Right lung (tissue), 5 donors: ENCODE measurements around the gene CFAP43. TPM values are rescaled to one million over a fixed set of nuclear protein-coding genes. Genes with fewer than 3 reads are reported as not detected.

ENCODE experiments used
- DNase-seq, 2 donors: peaks; one replicate each; pipeline ENCODE4 v3.0.0-alpha.2; 2013
- polyA plus RNA-seq, 5 donors: library from polyadenylated mRNA; unstranded; fragments of 120-200 nt; gene quantifications; one replicate each; pipeline versions ENCODE4 v1.2.1 to v1.2.3, GENCODE V29; 2013; ENCODE audit warnings: inconsistent platforms in 1 of 5, low replicate concordance in 1 of 5; ENCODE audit not compliant: insufficient read length in 5 of 5, insufficient read depth in 1 of 5

The CFAP43 gene
- polyA plus RNA-seq, 5 donors: 10.1 to 25.6 (median 16.5) TPM

DNA sequence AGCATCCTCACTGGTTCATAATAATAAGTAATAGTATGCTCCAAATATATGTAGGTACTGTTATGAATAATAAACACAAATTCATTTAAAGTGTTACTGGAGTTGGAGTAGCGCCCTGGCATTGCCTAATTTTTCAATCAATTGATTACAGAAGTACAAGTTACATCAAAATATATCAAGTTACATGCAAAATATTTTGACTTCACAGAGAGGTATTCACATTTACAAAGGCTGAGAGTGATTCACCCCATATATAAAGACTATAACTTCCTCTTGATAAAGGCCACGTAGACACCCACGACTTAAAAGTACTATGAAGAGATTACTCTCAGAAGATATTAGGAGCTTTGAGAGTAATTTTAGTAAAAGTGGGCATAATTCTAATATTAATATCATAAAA, 132.9 kb downstream of the CFAP43 start:
- no peak for DNase-seq

DNA sequence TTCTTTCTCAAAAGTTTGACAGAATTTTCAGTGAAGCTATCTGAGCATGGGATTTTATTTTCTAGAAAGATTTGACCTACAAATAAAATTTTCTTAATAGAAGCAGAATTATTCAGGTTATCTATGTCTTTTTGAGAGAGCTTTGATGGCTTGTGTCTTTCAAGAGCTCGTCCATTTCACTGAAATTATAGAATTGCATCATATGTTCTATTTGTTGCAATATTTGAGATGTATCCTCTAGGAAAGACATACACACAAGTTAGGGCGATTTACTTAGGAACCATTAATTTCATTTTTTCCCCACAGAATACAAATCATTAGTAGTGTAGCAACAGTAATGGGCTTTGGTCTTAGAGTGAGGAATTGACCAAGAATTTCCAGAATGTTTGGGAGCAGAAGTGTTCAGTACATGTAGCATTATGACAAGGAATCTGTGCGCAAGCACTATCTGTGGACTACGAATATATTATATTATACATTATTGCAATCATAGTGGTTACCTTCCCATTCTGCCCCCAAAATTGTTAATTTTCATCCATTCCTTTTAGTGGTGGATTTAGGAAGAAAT, 133.7 kb downstream of the CFAP43 start:
- DNase-seq: no peak

DNA sequence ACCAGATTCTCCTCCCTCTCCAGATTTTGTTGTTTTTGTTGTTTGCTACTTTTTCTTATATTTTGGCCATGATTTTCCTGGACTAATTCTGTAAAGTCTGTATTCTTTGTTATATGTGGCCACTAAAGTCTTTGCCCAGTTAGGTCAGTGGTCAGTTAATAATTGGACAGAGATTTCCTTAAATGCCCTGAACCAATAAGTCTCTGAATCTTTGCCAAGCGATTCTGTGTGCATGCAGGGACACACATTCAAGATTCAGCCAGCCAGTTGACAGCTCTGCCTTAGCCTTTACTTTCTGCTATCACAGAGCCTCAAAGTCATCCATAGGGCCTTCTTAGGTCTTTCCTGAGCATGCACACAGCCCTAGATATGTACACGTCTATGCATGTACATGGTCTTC, 135.5 kb downstream of the CFAP43 start:
- DNase-seq: no peak

DNA sequence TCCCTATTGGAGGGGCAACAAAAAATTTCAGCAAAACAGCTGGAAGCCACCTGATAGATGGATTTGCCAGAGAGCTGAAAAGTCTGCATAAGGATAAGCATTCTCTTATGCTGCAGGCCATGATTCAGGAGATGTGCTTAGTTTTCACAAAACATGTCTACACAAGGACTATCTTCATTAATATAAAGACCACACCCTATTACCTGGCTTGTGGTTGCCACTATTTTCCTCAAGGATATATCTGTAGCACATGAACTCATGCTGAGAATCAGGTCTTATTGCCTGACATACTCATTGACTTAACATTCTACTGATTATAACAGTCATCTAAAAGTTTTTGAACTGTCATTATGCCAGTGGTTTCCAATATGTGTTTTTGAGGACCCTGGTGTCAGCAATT, 139.4 kb downstream of the CFAP43 start:
- DNase-seq: no peak

DNA sequence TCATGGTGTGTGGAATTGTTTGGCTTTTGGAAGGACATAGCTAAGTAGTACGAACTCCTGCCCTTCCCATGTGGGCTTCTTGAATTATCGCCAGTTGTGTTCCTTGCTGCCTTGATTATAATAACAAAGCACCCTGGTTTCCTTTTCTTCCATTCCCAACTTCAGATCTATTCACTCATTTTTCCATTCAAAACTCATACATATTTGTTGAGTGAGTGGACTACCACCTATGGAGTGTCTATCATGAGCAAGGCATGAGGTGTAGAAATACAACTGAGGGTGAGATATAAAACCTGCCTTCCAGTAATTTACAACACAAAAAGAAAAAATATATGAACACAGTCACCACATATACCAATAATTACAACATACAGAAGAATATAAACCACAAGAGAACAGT, 141.6 kb downstream of the CFAP43 start:
- no peak for DNase-seq

DNA sequence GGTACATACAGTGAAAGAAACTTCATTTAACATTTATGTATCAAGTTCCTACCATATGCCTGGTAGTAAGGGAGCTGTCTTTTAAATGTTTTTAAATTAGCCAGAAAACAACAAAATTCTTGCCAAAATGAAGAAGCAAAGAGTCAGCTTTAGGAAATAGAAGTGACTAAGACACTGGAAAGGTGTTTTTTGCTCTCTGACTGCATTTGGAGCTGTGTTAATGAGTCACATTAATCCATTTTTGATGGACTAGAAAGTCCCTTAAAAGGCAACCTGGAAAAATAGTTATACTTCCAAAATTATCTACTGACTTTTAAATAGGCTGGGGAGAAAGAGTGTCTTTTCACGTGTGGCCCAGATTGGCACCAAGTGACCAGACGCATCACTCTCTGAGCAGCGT, 142.5 kb downstream of the CFAP43 start:
- no peak for DNase-seq

DNA sequence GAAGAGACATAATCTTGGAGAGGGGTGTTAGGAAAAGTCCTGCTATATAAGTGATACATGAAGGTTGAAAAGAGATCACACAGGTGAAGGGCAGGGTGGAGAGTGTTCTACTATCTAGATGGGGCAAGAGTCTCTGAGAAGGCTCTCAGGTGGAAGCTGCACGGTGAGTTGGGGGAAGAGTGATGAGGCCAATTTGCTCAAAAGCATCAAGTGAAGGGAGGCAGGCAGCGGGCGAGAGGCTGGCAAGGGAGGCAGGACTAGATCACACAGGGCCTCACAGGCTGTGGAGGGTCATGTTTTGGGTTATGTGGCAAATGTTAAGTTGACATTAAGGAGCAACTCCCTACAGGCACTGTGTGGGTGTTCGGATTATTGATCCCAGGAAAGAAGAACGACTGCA, 143.9 kb downstream of the CFAP43 start:
- no peak for DNase-seq

DNA sequence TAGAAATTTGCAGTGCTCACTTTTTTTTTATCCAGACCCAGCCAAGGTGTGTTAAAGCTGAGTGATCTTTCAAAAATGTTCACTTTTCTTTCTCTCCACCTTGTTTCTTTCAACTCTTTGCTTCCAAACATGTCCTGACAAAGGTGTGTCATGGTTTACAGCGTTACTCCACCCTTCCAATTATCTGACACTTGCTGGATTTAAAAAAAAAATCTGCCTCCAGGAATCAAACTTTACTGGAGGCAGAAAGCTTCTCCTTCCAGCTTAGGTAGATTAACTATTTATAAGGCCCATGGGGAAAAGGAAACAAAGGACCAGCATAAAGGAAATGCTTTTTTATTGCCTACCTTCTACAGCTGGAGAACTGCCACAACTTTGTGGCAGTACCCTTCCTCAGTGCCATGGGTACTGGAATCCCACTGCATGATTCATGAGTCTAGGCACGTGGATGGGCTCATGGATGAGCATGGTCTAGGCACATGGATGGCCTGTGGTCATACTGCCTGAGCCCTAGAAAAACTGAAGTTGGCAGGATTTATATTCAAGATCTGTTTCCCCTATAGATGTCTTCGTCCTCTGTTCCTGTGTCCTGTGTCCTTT, 146.3 kb downstream of the CFAP43 start, which contains the start of gene COL17A1:
COL17A1 (minus strand) TSS at position 80 of the 600 bp plus-strand sequence. CDS start 5,207 bp downstream, outside the sequence.
- DNase-seq: no peak

DNA sequence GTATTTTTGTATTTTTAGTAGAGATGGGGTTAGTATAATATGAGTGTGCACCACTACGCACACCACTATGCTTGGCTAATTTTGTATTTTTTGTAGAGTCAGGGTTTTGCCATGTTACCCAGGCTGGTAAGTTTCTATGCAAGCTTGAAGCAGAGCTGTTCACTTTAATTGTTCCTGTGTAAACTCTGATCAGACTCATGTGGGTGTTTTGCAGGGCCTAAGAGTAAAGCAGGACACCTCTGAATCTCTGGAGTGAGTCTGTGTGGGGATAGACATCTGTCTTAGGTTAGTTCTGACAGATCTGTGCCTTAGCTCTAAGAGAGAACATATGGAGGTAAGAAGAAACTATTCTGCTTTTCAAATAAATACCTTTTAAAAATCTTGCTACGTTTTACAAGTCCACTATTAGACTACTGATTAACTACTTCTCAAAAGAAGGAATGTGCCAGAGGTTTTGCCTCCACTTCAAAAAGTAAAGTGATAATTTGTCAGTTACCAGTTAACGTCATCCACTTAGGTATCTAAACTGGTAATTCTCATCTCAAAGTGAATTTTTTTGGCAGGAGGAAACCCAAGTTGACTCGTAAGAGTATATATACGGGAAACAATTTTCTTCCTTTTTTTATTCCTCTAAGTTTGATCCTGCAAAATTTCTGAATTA, 147.6 kb downstream of the CFAP43 start:
- DNase-seq: peak in 1 of 2 donors; percentile 20

DNA sequence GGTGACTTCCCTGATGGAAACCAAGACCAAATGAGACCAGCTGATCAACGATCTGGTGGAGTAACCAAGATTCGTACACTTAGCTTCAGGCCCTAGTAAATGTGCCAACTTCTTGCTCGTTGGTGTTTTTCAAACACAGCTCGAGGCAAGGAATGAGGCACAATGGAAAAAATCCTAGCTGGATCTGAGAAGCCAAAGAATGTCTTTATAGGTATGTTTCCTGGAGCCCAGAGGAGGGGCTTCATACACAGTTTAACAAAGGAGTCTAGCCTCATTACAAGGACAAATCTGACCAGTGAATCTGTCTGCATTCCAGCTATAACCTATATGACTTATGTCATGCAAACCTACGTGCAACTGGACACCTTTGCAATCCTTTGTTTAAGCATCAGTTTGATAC, 150.2 kb downstream of the CFAP43 start:
- DNase-seq: no peak

DNA sequence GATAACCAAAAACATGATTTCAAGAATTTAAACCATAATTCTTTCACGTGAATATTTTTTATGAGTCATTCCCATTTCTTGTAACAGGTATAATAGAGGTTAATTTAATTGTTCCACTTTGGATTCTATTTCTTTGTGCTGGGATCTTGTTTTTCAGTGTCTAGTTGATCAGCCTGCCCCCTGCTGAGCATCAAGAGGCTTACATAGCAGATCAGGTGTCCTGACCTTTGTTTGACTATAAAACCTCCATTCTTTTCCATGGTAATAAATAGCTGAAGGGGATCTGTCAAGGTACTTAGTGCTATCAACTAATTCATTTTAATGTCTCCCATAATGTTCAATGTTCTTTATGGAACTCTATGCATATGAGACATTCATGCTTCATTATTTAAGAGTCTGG, 151.4 kb downstream of the CFAP43 start:
- DNase-seq: no peak

Other genes with a start within 250 kb of the CFAP43 start
- 1 to 10 TPM in 1 of 5 donors, under 1 TPM in 4; 0.82 to 1.5 (median 0.85) TPM for gene COL17A1, start 146.5 kb downstream of the CFAP43 start, polyA plus RNA-seq
- gene SFR1, start 110.2 kb downstream of the CFAP43 start, polyA plus RNA-seq: 10 to 100 TPM in 4 of 5 donors, 1 to 10 TPM in 1; 8.9 to 15.0 (median 10.9) TPM
- 100 to 1,000 TPM in 1 of 5 donors, 10 to 100 TPM in 4; 70.0 to 103 (median 94.1) TPM for gene GSTO1, start 22.5 kb upstream of the CFAP43 start, polyA plus RNA-seq
- gene GSTO2, start 36.8 kb upstream of the CFAP43 start, polyA plus RNA-seq: 10 to 100 TPM; 21.9 to 32.2 (median 27.3) TPM
- 10 to 100 TPM; 12.8 to 18.4 (median 17.2) TPM for gene ITPRIP, start 106.1 kb upstream of the CFAP43 start, polyA plus RNA-seq
- gene CFAP58, start 121.5 kb upstream of the CFAP43 start, polyA plus RNA-seq: 1 to 10 TPM; 1.6 to 2.9 (median 1.6) TPM